Subcutaneous adipose tissue (tissue), 4 donors: ENCODE results near the gene SYCP2L. TPM values are rescaled to one million over a fixed set of nuclear protein-coding genes. Genes with fewer than 3 reads are reported as not detected.

ENCODE experiments used
- CTCF ChIP-seq: fragments of 450-650 bp; IDR thresholded peaks from one replicate; pipeline ENCODE4 v1.5.1; 2016; ENCODE audit warnings: low read depth, mild to moderate bottlenecking, control low read depth, antibody characterized with exemption, moderate library complexity
- total RNA-seq, 4 donors: library from RNA; depleted of rRNA; stranded (reverse); fragments of >200 nt; gene quantifications; one replicate each; pipeline ENCODE4 v1.1.0, GENCODE V29; 2016

SYCP2L gene
- total RNA-seq, 4 donors from 2014 or later = 1.0 to 4.6 (median 3.3) TPM

- no peak for TF ChIP-seq CTCF
Observed at GRCh38 chr6:10873374-10873773, 13.5 kb upstream of the SYCP2L start.

GRCh38 chr6:10874207-10874606, 12.6 kb upstream of the SYCP2L start:
- TF ChIP-seq CTCF = no peak

GRCh38 chr6:10875026-10875425, 11.8 kb upstream of the SYCP2L start:
- no peak for TF ChIP-seq CTCF

GRCh38 chr6:10877012-10877411, 9.8 kb upstream of the SYCP2L start:
- no peak for TF ChIP-seq CTCF

- TF ChIP-seq CTCF = no peak
Observed at GRCh38 chr6:10877871-10878270, 9.0 kb upstream of the SYCP2L start.

- TF ChIP-seq CTCF = no peak
Observed at GRCh38 chr6:10880366-10880765, 6.5 kb upstream of the SYCP2L start.

- no peak for TF ChIP-seq CTCF
Observed at GRCh38 chr6:10882657-10883171, 4.1 kb upstream of the SYCP2L start.
